Measurements from ENCODE around the gene KCTD13. TPM values are rescaled to one million over a fixed set of nuclear protein-coding genes. Genes with fewer than 3 reads are reported as not detected.

KCTD13 gene
- total RNA-seq, 3 donors from 2014 or later, result 22.2 to 25.8 (median 22.9) TPM

DNA sequence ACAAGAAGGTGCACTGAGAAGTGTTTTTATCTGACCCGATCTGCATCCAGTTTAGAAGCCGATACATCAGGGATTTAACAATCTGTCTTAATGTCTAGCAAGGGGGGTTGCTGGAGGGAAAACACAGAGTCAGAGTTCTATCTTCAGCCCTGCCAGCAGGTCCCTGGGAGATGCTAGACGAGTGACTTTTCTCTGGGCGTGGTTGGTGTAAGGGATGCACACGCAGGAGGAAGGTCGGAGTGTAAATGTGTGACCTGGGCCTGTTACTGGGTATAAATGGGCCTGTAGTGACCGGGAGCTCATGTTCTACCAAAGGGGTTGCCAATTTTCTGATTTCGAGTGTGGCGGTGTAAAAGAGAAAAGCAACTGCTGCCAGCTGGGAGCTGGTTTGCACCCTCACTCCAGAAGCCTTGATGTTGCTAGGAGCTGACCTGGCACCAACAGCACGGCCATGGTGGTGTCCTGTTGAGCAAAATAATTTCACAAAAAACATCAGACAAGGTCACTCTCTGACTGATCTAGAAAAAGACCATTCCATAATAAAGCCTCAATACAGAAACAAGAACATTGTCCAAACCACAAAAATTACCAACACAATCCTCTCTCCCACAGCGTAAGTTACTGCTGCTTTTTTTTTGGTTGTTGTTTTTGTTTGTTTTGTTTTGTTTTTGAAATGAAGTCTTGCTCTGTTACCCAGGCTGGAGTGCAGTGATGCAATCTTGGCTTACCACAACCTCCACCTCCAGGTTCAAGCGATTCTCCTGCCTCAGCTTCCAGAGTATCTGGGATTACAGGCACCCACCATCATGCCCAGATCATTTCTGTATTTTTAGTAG lies 1.3 kb upstream of the KCTD13 start:
- H3K36me3 ChIP-seq (ENCODE audit: low read depth), result no peaks in the 10 kb centered on the region
- no peaks in the 10 kb centered on the region for H3K9me3 ChIP-seq
- intact Hi-C loops (cut with DNase I, micrococcal nuclease), result no loop called here
- ATAC-seq, result no peak
- TF ChIP-seq, protein P1, sequence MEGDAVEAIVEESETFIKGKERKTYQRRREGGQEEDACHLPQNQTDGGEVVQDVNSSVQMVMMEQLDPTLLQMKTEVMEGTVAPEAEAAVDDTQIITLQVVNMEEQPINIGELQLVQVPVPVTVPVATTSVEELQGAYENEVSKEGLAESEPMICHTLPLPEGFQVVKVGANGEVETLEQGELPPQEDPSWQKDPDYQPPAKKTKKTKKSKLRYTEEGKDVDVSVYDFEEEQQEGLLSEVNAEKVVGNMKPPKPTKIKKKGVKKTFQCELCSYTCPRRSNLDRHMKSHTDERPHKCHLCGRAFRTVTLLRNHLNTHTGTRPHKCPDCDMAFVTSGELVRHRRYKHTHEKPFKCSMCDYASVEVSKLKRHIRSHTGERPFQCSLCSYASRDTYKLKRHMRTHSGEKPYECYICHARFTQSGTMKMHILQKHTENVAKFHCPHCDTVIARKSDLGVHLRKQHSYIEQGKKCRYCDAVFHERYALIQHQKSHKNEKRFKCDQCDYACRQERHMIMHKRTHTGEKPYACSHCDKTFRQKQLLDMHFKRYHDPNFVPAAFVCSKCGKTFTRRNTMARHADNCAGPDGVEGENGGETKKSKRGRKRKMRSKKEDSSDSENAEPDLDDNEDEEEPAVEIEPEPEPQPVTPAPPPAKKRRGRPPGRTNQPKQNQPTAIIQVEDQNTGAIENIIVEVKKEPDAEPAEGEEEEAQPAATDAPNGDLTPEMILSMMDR (IDR thresholded peaks at IDR 0.05), result no peak
- no peak overlapping the region for H3K4me3 ChIP-seq
- peak in 1 of 3 donors; percentile 19 for DNase-seq
- peaks cover 19% of the 10 kb centered on the region for H3K4me1 ChIP-seq (ENCODE audit: low read depth)

DNA sequence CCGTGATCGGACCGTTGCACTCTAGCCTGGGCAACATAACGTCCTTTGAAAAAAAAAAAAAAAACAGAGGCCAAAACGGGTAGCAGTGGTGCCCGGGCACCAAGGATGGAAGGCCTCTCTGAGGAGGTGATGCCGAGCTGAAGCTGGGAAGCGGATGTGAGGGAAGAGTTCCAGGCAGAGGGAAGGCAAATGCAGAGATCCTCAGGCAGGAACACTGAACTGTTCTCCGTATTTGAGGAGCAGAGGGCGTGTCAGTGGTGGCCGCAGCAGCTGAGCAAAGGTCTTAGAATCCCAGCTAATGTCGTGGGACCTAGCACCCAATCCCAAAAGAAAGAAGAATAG lies 656 bp upstream of the KCTD13 start:
- TF ChIP-seq, protein P1 (IDR thresholded peaks at IDR 0.05), result no peak
- peak overlapping the region; percentile 92 for H3K4me3 ChIP-seq
- H3K4me1 ChIP-seq (ENCODE audit: low read depth), result peaks cover 19% of the 10 kb centered on the region
- no peaks in the 10 kb centered on the region for H3K9me3 ChIP-seq
- H3K36me3 ChIP-seq (ENCODE audit: low read depth), result no peaks in the 10 kb centered on the region
- peak; percentile 60 for ATAC-seq
- DNase-seq, result peak in 2 of 3 donors; percentile 55 to 57
- intact Hi-C loops (cut with DNase I, micrococcal nuclease), result no loop called here

DNA sequence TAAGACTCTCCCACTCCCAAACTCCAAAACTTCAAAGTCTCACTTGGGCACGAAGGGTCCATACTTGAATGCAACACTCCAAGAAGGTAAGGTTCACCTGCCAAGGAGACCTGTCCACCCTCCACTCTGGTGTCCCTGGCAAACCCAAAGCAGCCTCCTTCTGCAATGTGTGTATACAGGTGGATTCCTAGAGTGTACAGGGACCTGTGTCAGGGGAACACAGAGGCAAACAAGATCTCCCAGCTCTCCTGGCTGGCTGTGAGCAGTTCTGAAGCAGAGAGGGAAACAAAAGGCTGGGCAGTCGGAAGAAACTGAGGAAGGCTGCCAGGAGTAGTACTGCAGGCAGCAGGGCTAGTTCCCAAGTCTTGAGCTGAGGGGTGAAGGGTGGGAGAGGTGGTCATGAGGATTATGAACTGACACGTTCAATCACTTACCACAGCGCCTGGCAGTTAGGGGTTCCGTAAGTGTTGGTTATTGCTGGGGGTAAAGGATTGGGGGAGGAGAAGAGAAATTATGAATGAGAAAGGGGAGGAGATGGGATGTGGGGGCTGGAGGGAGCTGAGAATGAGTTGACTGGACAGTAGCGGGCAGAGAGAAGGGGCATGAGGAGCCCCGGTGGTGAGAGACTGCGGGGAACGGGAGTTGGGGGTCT lies 795 bp downstream of the KCTD13 start:
- ATAC-seq (peak; percentile 7), DNase-seq (no peak)
- no peaks in the 10 kb centered on the region for H3K9me3 ChIP-seq
- TF ChIP-seq, protein P1 (IDR thresholded peaks at IDR 0.05), result no peak
- H3K4me3 ChIP-seq, result peak overlapping the region; percentile 92
- peaks cover 19% of the 10 kb centered on the region for H3K4me1 ChIP-seq (ENCODE audit: low read depth)
- no peaks in the 10 kb centered on the region for H3K36me3 ChIP-seq (ENCODE audit: low read depth)
- intact Hi-C loops (cut with DNase I, micrococcal nuclease), result no loop called here

DNA sequence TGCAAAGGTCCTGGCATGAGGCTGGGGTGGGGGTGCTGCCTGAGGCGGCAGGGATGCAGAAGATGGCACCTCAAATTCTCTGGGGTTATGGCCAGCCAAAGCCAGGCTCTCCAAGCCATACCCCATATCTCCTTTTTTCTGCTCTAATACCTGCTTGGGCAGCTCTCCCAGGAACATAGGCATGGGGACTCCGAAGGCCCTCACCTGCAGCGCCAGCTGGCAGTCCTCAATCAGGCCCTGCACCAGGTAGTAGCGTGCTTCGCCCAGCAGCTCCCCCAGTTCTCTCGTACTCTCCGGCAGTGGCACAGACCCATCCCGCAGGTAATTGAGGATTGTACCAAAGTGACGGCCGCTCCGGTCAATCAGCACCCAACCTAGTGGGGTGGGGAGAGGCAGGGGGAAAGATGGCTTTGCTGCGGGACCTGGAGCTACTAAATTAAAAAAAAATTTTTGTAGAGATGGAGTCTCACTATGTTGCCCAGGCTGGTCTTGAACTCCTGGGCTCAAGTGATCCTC lies 3.0 kb downstream of the KCTD13 start:
- Histone ChIP-seq H3K4me1 (ENCODE audit: low read depth) (peaks cover 19% of the 10 kb centered on the region), H3K4me3 (no peak overlapping the region), H3K36me3 (ENCODE audit: low read depth) (no peaks in the 10 kb centered on the region), H3K9me3 (no peaks in the 10 kb centered on the region)
- no peak for DNase-seq
- TF ChIP-seq, protein P1 (IDR thresholded peaks at IDR 0.05), result no peak
- ATAC-seq, result no peak
- intact Hi-C loops (cut with DNase I, micrococcal nuclease), result no loop called here

DNA sequence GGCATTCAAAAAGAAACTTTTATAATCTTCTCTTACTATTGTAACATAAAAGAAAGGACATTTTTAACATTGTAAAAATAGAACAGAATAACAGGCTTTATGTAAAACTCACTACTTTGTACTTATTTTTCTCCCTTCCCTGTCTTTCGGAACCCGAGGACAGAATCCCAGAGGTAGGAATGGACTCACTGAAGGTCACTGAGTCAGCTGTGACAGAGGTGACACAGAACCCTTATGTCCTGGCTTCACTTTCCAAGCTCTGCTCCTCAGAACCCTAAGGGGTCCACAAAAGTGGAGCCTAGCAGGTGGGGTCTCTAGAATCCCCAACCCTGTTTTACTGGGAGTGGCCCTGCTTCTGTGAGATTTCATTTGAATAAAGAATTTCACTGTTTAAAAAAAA lies 3.7 kb downstream of the KCTD13 start:
- TF ChIP-seq, protein P1 (IDR thresholded peaks at IDR 0.05), result no peak
- no peak for DNase-seq
- Histone ChIP-seq H3K4me1 (ENCODE audit: low read depth) (peaks cover 17% of the 10 kb centered on the region), H3K36me3 (ENCODE audit: low read depth) (no peaks in the 10 kb centered on the region), H3K9me3 (no peaks in the 10 kb centered on the region), H3K4me3 (no peak overlapping the region)
- intact Hi-C loops (cut with DNase I, micrococcal nuclease), result no loop called here
- ATAC-seq, result no peak

Data from mucosa of descending colon (tissue), 3 donors.